ENCODE results near the gene AP1B1. TPM values are rescaled to one million over a fixed set of nuclear protein-coding genes. Genes with fewer than 3 reads are reported as not detected.

The AP1B1 gene
- total and polyA plus RNA-seq, 2 of the 4 experiments (the other 2 are of a cell fraction), result 55.7 to 70.8 TPM

- H3K9ac ChIP-seq (ENCODE audit: low read depth, low read length), result no peak overlapping the region
- ATAC-seq (ENCODE audit: low read depth), result peak; percentile 96
Observed at GRCh38 chr22:29369460-29369859, 18.9 kb downstream of the AP1B1 start.

More at GRCh38 chr22:29369460-29369859, 18.9 kb downstream of the AP1B1 start:
- no peak overlapping the region for H3K18ac ChIP-seq (ENCODE audit: low read depth, low read length)
- no peak overlapping the region for H4K5ac ChIP-seq (ENCODE audit: low read depth, low read length)
- no peak overlapping the region for H4K91ac ChIP-seq (ENCODE audit: insufficient read depth, low read depth, low read length)
- ChIA-PET CTCF (no interaction called here), POLR2A (ENCODE audit: unreplicated experiment) (no interaction called here)
- H2BK5ac ChIP-seq (ENCODE audit: low read depth, low read length, poor library complexity, severe bottlenecking), result no peak overlapping the region
- H3K14ac ChIP-seq (replicated peaks; ENCODE audit: low read depth, low read length), result no peak overlapping the region
- TF ChIP-seq FOS (IDR thresholded peaks at IDR 0.05; ENCODE audit: low read depth, low read length) (peak; percentile 44; the same call in 1 of the 2 replicates), MAZ (IDR thresholded peaks at IDR 0.05; ENCODE audit: borderline replicate concordance, low read depth, low read length) (no peak), CEBPB (IDR thresholded peaks at IDR 0.05; ENCODE audit: low read depth, low read length) (peak; percentile 81)
- peak overlapping the region; percentile 6 for H2AFZ ChIP-seq (replicated peaks; ENCODE audit: low read length, poor library complexity)
- WGBS, 2 experiments (ENCODE audit: extremely low coverage in 2 of 2, insufficient read length in 1 of 2), result 29% methylated on average over 1 of the region's 9 CpGs; no CpG with 5 or more reads in 1 of the 2 experiments
- no peak overlapping the region for H3K4me3 ChIP-seq (ENCODE audit: insufficient read depth, low read depth, low read length)
- H4K8ac ChIP-seq (ENCODE audit: low read depth in 2 of 2, low read length in 2 of 2), result peak overlapping the region in 1 of 2 experiments; percentile 43; a peak in 1 of 4 replicates
- H3K9me1 ChIP-seq (ENCODE audit: insufficient read depth, low read length), result peaks cover 3% of the 10 kb centered on the region; the same call in 1 of the 2 replicates
- H2BK120ac ChIP-seq (ENCODE audit: low read depth, low read length), result no peak overlapping the region
- no peaks in the 10 kb centered on the region for H3K9me3 ChIP-seq (ENCODE audit: control insufficient read depth, insufficient read depth, low read length)
- no peak overlapping the region for H2BK20ac ChIP-seq (ENCODE audit: low read depth, low read length)
- dilution Hi-C loops (cut with HindIII; ENCODE audit: low sequenced_read_pairs, unreplicated experiment), result no loop called here
- no peaks in the 10 kb centered on the region for H4K20me1 ChIP-seq (ENCODE audit: insufficient read depth, low read length)
- no peak overlapping the region for H3K4ac ChIP-seq (ENCODE audit: low read depth, low read length)
- in situ Hi-C loops (cut with MboI; ENCODE audit: low sequenced_read_pairs), result no loop called here
- H3K4me1 ChIP-seq (ENCODE audit: control insufficient read depth, insufficient read depth, low read length), result no peaks in the 10 kb centered on the region
- no peak overlapping the region for H2BK15ac ChIP-seq (ENCODE audit: low read depth, low read length)
- peak; percentile 76 for DNase-seq
- no peaks in the 10 kb centered on the region for H3K27me3 ChIP-seq (ENCODE audit: control insufficient read depth, insufficient read depth, low read length)
- 0 out of 2 replicates have a peak overlapping the region, but pooled peaks have one; percentile 23 for H3K4me2 ChIP-seq (ENCODE audit: low read depth, low read length)
- no peak overlapping the region for H3K27ac ChIP-seq (ENCODE audit: insufficient read depth, low read length)
- intact Hi-C loops (cut with micrococcal nuclease), result no loop called here
- H3K56ac ChIP-seq (ENCODE audit: extremely low read depth, insufficient read depth, low read length), result 0 out of 2 replicates have a peak overlapping the region, but pooled peaks have one; percentile 13
- BruUV-seq (replicated peaks), result no TSS peak
- H3K36me3 ChIP-seq (ENCODE audit: control insufficient read depth, insufficient read depth, low read length), result no peaks in the 10 kb centered on the region
- peaks cover 18 to 44% of the 10 kb centered on the region in 2 experiments for H3K79me1 ChIP-seq (ENCODE audit: low read depth in 1 of 2, low read length in 2 of 2)
- no peak overlapping the region for H2AK5ac ChIP-seq (ENCODE audit: low read depth, low read length)
- no peak overlapping the region for H2AK9ac ChIP-seq (replicated peaks; ENCODE audit: low read depth, low read length, poor library complexity)
- H3K23ac ChIP-seq (ENCODE audit: low read depth, low read length), result no peak overlapping the region

All from IMR-90 (cell line).